Aorta (tissue), 5 donors: ENCODE data around the gene ALX4. TPM values are rescaled to one million over a fixed set of nuclear protein-coding genes. Genes with fewer than 3 reads are reported as not detected.

Source experiments
- ATAC-seq: fragments of 200-7000 bp; cut with Tn5 transposase; one replicate; pipeline ENCODE4 v1.9.1; 2022; ENCODE audit warnings: moderate library complexity; ENCODE audit not compliant: low FRiP score
- DNase-seq, 2 donors: peaks; one replicate each; pipeline ENCODE4 v3.0.0-alpha.2; 2020
- H3K27ac ChIP-seq, 2 donors: one replicate each; pipeline ENCODE4 v1.5.1; 2013; ENCODE audit warnings: low read length in 2 of 2, mild to moderate bottlenecking in 2 of 2, moderate library complexity in 2 of 2, control low read depth in 1 of 2, inconsistent platforms in 1 of 2, low read depth in 1 of 2
- H3K27me3 ChIP-seq, 2 donors: one replicate each; pipeline ENCODE4 v1.6.1; 2013; ENCODE audit warnings: control low read depth in 1 of 2, low read length in 1 of 2, mild to moderate bottlenecking in 1 of 2, moderate library complexity in 1 of 2; ENCODE audit not compliant: insufficient read depth in 2 of 2, control insufficient read depth in 1 of 2
- H3K36me3 ChIP-seq, 2 donors: one replicate each; pipeline ENCODE4 v1.6.1; 2013; ENCODE audit warnings: control low read depth in 1 of 2, low read length in 1 of 2, mild to moderate bottlenecking in 1 of 2; ENCODE audit not compliant: insufficient read depth in 2 of 2, control insufficient read depth in 1 of 2
- H3K4me1 ChIP-seq, 2 donors: one replicate each; pipeline ENCODE4 v1.6.1; 2013; ENCODE audit warnings: low read length in 2 of 2, control low read depth in 1 of 2, mild to moderate bottlenecking in 1 of 2, moderate library complexity in 1 of 2; ENCODE audit not compliant: insufficient read depth in 2 of 2, control insufficient read depth in 1 of 2
- H3K4me3 ChIP-seq, 2 donors: one replicate each; pipeline ENCODE4 v1.5.1; 2013; ENCODE audit warnings: low read length in 2 of 2, control low read depth in 1 of 2, mild to moderate bottlenecking in 1 of 2
- H3K9me3 ChIP-seq: one replicate; pipeline ENCODE4 v1.6.1; 2013; ENCODE audit warnings: mild to moderate bottlenecking, low read length; ENCODE audit not compliant: control insufficient read depth
- WGBS, 2 donors: extraction: QIAGEN DNeasy Blood & Tissue Kit; methylation state at CpG; one replicate each; pipeline ENCODE4 v1.1.7; 2013; 5-methylcytosine and 5-hydroxymethylcytosine counted together
- intact Hi-C, 2 donors: fragments of 100-400 bp; cut with DNase I; formaldehyde crosslinking; loops; one replicate each; pipeline versions ENCODE4 v1.14.2 to v1.15.0; 2022
- long read RNA-seq, 2 donors: library from polyadenylated mRNA; unstranded; transcript quantifications; one replicate each; pipeline ENCODE4 v2.0.0, GENCODE V29; 2020 to 2021
- polyA plus RNA-seq, 2 donors: library from polyadenylated mRNA; stranded (reverse); fragments of 200-250 nt; gene quantifications; one replicate each; pipeline ENCODE4 v1.2.3, GENCODE V29; 2013
- total RNA-seq, 2 donors: library from RNA; stranded (reverse); fragmentation: NEBNext Ultra II Directional; extraction: Animal tissue kit (Norgen Biotek cat#: 25700); gene quantifications; one replicate each; pipeline ENCODE4 v1.2.1, GENCODE V29; 2021
- donor health status: healthy with polysubstance abuse.
- donor health status: Bipolar disorder and iron deficiency.
- donor health status: DM: no; HTN: no; CAD: no.
- donor health status: DM: no; HTN: no; CAD: no.
- donor health status: DM: yes; HTN: yes; CAD: no.

The ALX4 gene
- total RNA-seq (under 1 TPM in 1 of 2 donors, not detected in 1; 0.06 TPM), polyA plus RNA-seq (under 1 TPM in 1 of 2 donors, not detected in 1; 0.13 TPM)
- long read RNA-seq, donor 1, partial matches to known transcripts, result 0 of 1 reads
- long read RNA-seq, donor 1, other reads (novel, unspliced or antisense), result 1 of 1 reads
- long read RNA-seq, donor 2, partial matches to known transcripts, result 0 of 1 reads
- long read RNA-seq, donor 2, other reads (novel, unspliced or antisense), result 1 of 1 reads

DNA sequence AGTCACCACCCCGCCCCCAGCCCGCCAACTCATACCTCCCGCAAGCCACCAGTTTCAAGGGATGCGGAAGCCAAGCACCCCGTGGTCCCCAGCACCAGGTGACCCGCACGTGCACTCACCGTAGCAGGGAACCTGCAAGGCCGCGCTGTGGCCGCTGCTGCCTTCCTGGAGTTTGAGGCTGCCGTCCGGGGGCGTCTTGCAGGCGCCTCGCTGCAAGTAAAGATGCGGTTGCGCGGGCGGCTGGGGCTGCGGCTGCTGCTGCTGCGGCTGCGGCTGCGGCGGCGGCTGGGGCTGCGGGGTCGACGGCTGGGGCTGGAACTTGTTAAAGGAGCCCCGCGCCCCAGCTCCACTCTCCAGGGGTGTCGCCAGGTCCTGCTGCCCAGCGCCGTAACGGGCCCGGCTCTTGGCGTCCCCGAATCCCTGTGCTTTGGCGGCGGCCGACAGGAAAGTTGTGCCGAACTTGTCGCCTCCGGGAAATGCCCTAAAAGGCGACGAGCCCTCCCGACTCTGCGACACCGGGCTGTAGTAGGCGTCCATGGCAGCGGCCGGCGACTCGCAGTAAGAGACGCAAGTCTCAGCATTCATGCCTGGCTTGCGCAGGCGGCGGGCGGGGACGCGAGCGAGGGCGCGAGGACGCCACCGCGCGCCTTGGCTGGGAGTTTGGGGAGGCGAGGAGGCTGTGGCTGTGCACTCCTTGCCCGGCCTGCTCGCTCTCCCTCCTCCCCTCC is at the start of gene ALX4:
ALX4 (minus strand) TSS at position 662 of the 728 bp plus-strand sequence; CDS start at position 585, 77 bp downstream.
- H3K9me3 ChIP-seq, result peaks cover 2% of the 10 kb centered on the region
- 1% methylated on average over 70 to 71 of the region's 71 CpGs for WGBS, 2 donors
- peak; percentile 28 for ATAC-seq
- H3K36me3 ChIP-seq, result no peaks in the 10 kb centered on the region
- peak within 1 kb of the TSS in 1 of 2 donors; percentile 9 for H3K4me3 ChIP-seq
- H3K27me3 ChIP-seq, result no peaks in the 10 kb centered on the region
- peak in 1 of 2 donors; percentile 75 for DNase-seq
- intact Hi-C loops, result no loop called here
- no peaks in the 10 kb centered on the region for H3K4me1 ChIP-seq
- no peak within 1 kb of the TSS for H3K27ac ChIP-seq

DNA sequence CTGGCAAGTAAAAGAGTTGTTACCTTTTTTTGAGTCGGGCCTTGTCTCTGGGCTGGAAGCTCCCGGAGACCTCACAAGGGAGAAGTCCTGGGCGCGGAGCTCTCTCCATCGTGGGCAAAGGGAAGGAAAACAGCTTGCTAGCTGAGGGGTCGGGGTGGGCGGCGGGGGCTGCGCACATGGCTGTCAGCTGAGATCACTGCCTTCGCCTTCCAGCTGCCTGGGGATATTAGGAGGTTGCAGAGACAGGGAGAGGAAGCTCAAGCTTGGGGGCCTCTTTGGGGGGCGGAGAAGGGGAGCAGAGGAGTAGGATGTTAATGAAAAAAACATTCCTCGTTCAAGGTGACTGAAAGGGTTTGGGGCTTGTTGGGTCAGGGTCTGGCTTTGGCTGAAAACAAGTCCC is 49.2 kb upstream of the ALX4 start:
- Histone ChIP-seq H3K36me3 (no peaks in the 10 kb centered on the region), H3K4me3 (no peak overlapping the region), H3K4me1 (no peaks in the 10 kb centered on the region), H3K27me3 (peaks cover 0 to 5% of the 10 kb centered on the region in 2 donors), H3K9me3 (peaks cover 2% of the 10 kb centered on the region), H3K27ac (no peak overlapping the region)
- intact Hi-C loops, result no loop called here
- WGBS, 2 donors, result 54 to 60% methylated on average over 12 of the region's 12 CpGs
- ATAC-seq (no peak), DNase-seq (no peak)

- peaks cover 0 to 5% of the 10 kb centered on the region in 2 donors for H3K27me3 ChIP-seq
- H3K9me3 ChIP-seq, result no peaks in the 10 kb centered on the region
- ATAC-seq (no peak), DNase-seq (no peak)
- 73 to 80% methylated on average over 7 of the region's 7 CpGs for WGBS, 2 donors
- no peak overlapping the region for H3K27ac ChIP-seq
- intact Hi-C loops, result no loop called here
- H3K36me3 ChIP-seq, result no peaks in the 10 kb centered on the region
- H3K4me1 ChIP-seq, result no peaks in the 10 kb centered on the region
- no peak overlapping the region for H3K4me3 ChIP-seq
Observed at GRCh38 chr11:44358713-44359112, 48.8 kb upstream of the ALX4 start.

- H3K36me3 ChIP-seq, result no peaks in the 10 kb centered on the region
- H3K27ac ChIP-seq, result no peak overlapping the region
- no peaks in the 10 kb centered on the region for H3K4me1 ChIP-seq
- no peaks in the 10 kb centered on the region for H3K9me3 ChIP-seq
- ATAC-seq, result no peak
- intact Hi-C loops, result no loop called here
- H3K27me3 ChIP-seq, result peaks cover 0 to 5% of the 10 kb centered on the region in 2 donors
- WGBS, 2 donors, result 79 to 81% methylated on average over 3 of the region's 3 CpGs
- no peak for DNase-seq
- no peak overlapping the region for H3K4me3 ChIP-seq
Observed at GRCh38 chr11:44357711-44358110, 47.8 kb upstream of the ALX4 start.

DNA sequence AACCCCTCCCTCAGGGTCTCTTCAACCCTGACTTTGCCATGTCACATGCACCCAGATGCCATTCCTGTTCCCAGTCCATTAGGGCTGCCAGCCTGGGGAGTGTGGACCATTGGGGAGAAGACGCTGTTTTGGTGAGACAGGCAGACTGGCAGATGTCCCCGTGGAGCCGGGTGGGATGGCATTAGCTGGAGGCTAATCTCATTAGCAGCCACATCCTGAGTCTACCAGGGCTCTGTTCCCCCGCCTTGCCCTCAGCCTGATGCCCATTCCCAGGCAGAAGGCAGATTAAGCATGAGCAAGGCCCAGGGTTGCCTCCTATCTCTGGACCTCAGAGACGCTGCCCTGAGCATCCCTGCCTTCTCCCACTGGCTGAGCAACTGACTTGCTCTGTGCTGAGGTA is 46.4 kb upstream of the ALX4 start:
- no peak overlapping the region for H3K4me3 ChIP-seq
- 91 to 97% methylated on average over 5 of the region's 5 CpGs for WGBS, 2 donors
- H3K27me3 ChIP-seq, result peaks cover 0 to 3% of the 10 kb centered on the region in 2 donors
- H3K9me3 ChIP-seq, result no peaks in the 10 kb centered on the region
- ATAC-seq (no peak), DNase-seq (no peak)
- no peak overlapping the region for H3K27ac ChIP-seq
- no peaks in the 10 kb centered on the region for H3K4me1 ChIP-seq
- H3K36me3 ChIP-seq, result no peaks in the 10 kb centered on the region
- intact Hi-C loops, result no loop called here

GRCh38 chr11:44351898-44352498 is 42.1 kb upstream of the ALX4 start:
- Histone ChIP-seq H3K36me3 (no peaks in the 10 kb centered on the region), H3K9me3 (no peaks in the 10 kb centered on the region), H3K27me3 (no peaks in the 10 kb centered on the region), H3K4me1 (no peaks in the 10 kb centered on the region), H3K27ac (no peak overlapping the region), H3K4me3 (no peak overlapping the region)
- DNase-seq (no peak), ATAC-seq (no peak)
- intact Hi-C loops, result no loop called here
- WGBS, 2 donors, result 61 to 64% methylated on average over 7 of the region's 7 CpGs

DNA sequence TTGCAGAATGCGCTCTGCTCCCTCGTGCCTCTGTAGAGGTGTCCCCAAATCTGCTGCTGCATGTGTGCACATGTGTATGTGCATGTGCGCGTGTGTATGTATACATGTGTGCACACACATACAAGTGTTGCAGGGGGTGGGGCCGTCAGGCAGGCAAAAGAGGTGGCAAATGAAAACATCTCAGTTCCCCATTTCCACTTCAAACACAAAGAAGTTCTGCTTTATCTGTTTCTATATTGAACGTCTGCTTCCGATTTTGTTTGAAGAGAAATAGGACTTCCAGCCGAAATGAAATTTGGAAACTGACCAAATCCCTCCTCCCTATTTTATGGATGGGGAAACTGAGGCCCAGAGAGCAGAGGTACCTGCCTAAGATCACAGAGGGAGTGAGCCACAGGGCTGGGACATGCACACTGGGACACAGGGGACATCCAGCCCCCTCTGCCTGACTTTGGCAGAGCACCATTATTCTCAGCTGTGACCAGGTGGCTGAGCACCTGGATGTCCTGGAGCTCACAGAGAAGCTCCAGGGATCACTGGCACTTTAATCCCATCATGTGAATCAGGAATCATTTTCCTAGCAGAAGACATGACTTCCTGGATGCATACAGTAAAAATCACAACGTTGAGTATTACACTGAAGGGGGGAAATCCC is 41.2 kb upstream of the ALX4 start:
- no peak for DNase-seq
- H3K27me3 ChIP-seq, result no peaks in the 10 kb centered on the region
- H3K9me3 ChIP-seq, result no peaks in the 10 kb centered on the region
- H3K4me1 ChIP-seq, result no peaks in the 10 kb centered on the region
- intact Hi-C loops, result no loop called here
- 80 to 84% methylated on average over 9 of the region's 9 CpGs for WGBS, 2 donors
- no peaks in the 10 kb centered on the region for H3K36me3 ChIP-seq
- ATAC-seq, result no peak
- H3K27ac ChIP-seq, result no peak overlapping the region
- no peak overlapping the region for H3K4me3 ChIP-seq

DNA sequence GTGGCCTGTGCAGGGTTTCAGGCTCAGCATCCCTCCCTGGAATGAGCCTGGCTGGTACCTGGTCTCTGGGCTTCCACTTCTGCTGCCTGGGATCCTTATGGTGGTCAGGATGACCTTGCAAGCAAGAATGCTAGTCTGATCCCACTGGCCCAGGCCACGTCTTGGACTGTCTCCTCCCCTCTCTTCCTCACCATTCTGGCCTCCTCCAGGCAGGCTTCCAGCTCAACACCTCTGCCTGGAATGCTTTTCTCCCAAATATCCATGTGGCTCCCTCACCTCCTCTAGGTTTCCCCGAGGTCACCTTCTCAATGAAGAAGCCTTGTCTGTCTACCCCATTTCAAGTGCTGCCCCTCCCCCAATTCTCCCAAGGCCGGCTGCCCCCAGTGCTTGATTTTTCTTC is 39.4 kb upstream of the ALX4 start:
- ATAC-seq, result no peak

More for the DNA sequence above, 39.4 kb upstream of the ALX4 start:
- no peaks in the 10 kb centered on the region for H3K27me3 ChIP-seq
- no peak overlapping the region for H3K4me3 ChIP-seq
- 64 to 69% methylated on average over 3 of the region's 3 CpGs for WGBS, 2 donors
- intact Hi-C loops, result no loop called here
- DNase-seq, result no peak
- no peak overlapping the region for H3K27ac ChIP-seq
- no peaks in the 10 kb centered on the region for H3K9me3 ChIP-seq
- no peaks in the 10 kb centered on the region for H3K4me1 ChIP-seq
- H3K36me3 ChIP-seq, result no peaks in the 10 kb centered on the region
